Stimulated activated CD4-positive, alpha-beta T cell treated with anti-CD3 and anti-CD28 coated beads, Interleukin-1b, Interleukin-23, amount 100 ng/mL, for 24 hours (primary cell): ENCODE measurements around the gene INSM2.

Source experiments
- DNase-seq, 4 experiments: peaks; one replicate each; pipeline ENCODE4 v3.0.0-alpha.2; 2020; ENCODE audit warnings: low read depth in 4 of 4, low spot score in 1 of 4

INSM2 gene

GRCh38 chr14:35539969-35540368 is 6.0 kb downstream of the INSM2 start:
- no peak for DNase-seq

DNA sequence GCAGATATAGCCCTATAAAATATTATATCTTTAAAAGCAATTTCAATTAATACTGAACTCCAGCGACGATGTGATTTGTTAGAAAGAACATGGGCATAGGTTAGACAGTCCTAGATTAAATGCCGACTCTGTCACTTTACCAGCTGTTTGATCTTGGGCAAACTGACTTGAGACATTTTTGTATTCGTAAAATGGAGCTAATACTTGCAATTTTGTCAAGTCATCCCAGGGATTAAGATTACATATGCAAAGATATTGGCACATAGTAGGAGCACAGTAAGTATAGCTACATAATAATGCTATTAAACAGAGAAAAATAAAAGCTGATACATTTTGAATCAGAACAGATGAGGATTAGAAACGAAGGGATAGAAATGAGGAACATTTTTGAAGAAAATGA is 9.0 kb downstream of the INSM2 start:
- DNase-seq: no peak

GRCh38 chr14:35549551-35549950 is 15.6 kb downstream of the INSM2 start:
- no peak for DNase-seq

DNA sequence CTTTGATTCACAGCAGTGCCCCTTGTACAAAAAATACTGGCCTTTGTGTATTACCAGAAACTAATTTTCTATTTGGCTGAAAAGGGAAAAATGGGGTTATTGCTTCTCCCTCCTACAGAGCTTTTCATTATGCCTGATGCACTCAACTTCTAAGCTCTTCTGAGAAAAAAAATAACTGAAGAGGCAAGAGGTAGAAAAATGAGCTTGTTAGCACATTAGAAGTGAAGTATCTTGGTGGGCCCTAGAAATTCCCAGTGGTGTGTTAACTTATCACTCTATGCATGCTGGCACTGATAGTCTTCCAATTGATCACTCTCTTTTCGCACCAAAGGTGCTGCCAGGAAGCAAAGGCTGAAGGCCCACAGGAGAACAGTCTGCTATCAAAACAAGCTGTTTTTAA is 17.1 kb downstream of the INSM2 start:
- no peak for DNase-seq

GRCh38 chr14:35553808-35554207 is 19.8 kb downstream of the INSM2 start:
- DNase-seq: no peak

GRCh38 chr14:35556548-35556947 is 22.6 kb downstream of the INSM2 start:
- no peak for DNase-seq

GRCh38 chr14:35557221-35557747 is 23.3 kb downstream of the INSM2 start:
- no peak for DNase-seq

GRCh38 chr14:35558680-35559079 is 24.7 kb downstream of the INSM2 start:
- DNase-seq: no peak

DNA sequence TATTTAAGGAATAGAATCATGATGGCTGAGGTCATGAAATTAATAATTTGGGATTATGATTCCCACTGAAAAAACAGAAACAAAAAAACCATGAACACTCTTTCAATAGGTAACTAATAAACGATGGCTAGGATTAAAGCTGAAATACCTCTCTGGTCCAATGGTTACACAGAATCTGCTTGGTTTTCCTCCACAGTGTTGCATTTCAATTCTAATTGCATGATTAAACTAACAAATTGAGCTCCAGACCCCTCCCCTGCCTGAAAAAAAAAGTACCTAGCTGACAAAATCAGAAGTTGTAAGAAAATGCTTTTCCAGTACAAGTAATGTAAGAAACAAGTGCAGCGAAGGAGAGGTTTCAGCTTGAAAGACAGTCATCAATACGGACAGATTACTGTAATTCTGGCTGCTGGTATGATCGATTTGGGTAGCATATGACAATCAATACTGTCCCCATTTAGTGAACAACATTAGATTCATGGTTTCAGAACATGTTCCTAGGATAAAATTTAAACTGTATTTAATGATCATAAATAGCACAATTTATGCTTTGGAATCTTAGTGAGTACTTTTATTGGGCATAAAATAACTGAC is 32.0 kb downstream of the INSM2 start:
- no peak for DNase-seq

- DNase-seq: no peak
Measured at GRCh38 chr14:35571598-35571997, 37.6 kb downstream of the INSM2 start.

DNA sequence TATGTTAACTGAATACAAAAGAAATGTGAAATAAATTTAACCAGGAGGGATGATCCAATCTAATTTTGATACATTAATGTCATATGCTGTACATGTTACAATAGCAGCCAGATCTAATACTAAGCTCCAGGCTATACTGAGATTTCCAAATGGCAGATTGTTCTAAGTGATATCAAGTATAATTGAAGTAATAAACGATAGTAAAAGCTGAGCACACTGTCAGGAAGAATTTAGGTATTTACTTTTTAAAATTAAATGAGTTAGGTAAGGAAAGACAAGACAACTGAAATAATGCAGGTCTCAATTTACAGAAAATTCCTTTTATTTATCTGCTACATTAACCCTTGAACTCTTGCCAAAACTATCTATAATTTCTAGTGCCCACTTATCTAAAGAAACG is 39.9 kb downstream of the INSM2 start:
- no peak for DNase-seq

DNA sequence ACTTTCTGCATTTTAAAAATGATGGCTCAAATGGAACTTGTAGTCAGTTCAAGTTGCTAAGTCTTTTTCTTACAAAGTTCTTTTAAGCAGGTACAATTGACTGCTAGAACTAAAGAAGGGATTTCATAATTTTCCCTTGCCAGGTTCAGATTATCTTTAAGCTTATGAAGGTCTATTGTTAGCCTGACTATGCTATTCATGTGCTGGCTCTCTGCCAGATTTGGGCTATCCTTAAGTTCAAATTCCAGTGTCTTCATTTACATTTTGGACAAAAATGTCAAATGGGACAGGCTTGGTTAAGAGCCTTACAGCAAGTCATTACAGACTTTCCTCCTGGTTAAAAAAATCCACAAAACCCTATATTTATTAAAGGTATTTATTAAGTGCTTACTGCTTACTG is 42.3 kb downstream of the INSM2 start:
- no peak for DNase-seq

DNA sequence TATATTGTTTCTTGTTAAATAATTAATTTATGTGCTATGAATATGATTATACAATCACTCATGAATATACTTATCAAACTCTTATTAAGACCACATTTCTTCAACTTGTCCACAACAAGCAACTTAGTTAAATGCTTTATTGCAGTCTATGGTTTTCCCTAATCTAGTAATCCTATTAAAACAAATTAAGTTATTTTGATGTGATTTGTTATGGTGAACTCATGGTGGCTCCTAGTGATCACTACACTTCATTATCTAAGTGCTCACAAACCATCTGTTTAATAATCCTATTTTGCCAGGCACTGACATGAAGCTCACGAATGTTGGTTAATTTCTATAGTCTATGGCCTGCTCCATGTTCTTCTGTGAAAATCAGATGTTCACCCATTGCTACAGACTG is 42.9 kb downstream of the INSM2 start:
- DNase-seq: no peak

DNA sequence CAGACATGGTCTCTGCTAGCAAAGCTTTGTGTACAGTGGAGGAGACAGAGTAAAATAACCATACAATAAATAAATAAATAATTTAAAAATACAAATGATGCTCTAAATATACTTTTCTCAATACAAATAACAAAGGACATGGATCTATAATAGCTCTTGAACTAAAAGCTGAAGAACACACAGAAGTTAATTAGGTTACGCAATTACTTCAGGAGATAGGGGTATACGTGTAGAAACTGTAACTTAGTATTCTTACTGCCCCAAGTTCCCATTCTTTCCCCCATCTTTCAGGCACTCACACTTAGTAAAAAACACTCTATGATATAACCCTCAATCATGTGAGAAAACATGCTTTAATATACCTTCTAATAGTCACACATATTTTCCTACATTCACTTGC is 44.2 kb downstream of the INSM2 start:
- DNase-seq: no peak

DNA sequence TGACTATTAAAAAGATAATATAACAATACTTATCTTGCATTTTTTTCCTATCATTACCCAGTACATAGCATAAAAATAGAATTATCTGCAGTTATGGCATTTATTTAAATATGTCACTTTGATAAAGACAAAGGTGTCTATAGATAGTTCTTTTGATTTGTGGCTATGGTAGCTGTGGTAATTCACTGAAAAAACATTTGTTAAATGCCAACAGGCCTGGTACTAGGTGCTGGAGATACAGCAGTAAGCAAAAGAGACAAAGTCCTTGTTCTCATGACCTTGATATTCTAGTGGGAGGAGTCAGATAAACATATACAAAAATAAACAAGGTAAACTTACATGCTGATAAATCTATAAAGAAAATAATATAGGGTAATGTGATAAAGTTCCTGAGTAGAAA is 44.7 kb downstream of the INSM2 start:
- no peak for DNase-seq
